HG03520 (cell line): ENCODE data around the gene ALG9.

Experiments used
- ATAC-seq: cut with Tn5 transposase; IDR thresholded peaks from one replicate; pipeline ENCODE4 v1.9.1; 2021; ENCODE audit warnings: mild to moderate bottlenecking, moderate library complexity; ENCODE audit not compliant: unreplicated experiment

Gene ALG9

DNA sequence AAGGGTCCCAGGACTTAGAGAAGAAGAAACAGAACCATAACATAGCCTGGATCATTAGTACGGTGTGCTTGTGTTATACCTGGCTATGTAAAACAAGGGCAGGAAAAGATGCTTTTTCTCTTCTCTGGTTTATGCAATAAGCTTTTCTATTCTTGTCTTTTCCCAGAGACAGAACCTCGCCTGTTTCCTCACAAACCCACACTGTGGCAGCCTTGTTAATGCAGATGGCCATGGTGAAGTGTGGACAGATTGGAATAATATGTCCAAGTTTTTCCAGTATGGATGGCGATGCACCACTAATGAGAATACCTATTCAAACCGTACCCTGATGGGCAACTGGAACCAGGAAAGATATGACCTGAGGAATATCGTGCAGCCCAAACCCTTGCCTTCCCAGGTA lies 10.8 kb upstream of the ALG9 start:
- no peak for ATAC-seq

DNA sequence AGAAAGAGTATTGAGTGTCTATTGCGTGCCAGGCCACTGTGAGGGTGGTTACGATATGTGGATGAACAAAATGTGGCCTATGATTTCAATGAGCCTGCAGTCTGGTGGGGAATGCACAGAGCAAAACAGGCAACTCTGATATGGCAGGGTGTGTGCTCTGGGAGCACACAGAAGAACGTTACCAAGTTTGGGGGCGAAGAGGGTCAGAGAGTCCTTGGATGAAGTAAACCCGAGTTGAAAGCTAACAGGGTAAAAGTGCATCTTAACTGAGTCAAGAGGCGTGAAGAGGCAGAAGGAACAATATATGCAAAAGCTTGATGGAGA lies 8.2 kb upstream of the ALG9 start:
- ATAC-seq = peak; percentile 1

DNA sequence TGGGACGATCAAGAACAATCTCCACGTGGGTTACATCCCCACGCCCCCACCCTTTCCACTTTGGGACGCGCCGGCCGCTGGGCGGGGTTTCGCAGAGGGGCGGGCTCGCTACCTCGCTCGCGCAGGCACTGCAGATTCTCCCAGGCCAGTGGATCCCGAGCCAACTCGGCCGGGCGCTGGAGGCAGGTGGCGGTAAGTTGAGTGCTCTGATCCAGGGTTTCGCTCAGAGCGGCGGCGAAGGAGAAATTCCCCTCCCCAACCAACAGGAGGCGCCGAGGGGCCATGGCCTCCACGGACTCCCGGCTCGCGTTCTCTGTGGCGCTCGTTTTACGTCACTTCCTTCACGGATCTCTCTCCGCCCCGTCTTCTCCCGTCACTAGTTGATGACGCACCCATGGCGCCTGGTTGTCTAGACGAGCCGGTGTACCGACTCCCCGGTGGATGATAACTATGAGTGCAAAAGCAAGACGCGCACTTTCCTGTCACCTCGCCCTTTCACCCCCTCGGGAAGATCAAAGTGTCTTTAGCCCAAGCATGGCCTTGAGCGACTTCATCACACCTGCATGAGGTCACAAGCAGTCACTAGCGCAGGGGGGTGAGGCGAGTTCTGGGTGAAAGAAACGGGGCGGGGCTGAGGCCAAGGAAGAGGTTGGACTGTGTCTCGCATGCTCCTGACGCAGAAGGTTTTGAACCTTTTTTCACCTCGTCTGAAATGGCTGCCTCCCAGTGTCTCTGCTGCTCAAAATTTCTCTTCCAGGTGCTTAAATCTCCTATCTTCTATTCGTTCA lies 7.7 kb upstream of the ALG9 start, which contains the start of the genes CFAP68 and FDXACB1:
Gene CFAP68, plus strand, starts transcription at position 693 of the 788 bp plus-strand sequence. Its CDS starts 20 bp downstream, at position 713.
Gene FDXACB1, minus strand, starts transcription at position 317 of the 788 bp plus-strand sequence. Its CDS starts 33 bp downstream, at position 284.
- ATAC-seq = peak; percentile 86

DNA sequence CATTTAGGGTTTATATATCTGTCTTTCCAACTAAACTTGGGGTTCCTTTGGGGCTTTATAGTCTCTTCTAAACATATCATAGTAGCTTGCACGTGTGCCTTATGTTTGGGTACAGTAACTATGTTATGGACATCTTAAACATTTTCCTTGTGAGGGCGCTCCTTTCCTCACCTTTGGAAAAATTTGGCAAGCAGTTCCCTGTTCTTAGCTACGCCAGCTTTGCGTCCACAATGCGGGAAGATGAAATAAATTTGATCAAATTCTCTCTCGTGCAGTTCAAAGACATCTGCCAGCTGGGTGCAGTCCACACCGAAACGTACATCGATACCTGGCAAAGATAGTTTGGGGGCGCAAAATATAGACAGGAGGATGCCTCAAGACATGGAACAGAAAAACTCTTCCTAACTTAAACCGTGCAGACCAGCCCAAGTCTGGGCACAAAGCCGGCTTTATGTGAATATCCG lies 7.0 kb upstream of the ALG9 start:
- ATAC-seq = no peak

DNA sequence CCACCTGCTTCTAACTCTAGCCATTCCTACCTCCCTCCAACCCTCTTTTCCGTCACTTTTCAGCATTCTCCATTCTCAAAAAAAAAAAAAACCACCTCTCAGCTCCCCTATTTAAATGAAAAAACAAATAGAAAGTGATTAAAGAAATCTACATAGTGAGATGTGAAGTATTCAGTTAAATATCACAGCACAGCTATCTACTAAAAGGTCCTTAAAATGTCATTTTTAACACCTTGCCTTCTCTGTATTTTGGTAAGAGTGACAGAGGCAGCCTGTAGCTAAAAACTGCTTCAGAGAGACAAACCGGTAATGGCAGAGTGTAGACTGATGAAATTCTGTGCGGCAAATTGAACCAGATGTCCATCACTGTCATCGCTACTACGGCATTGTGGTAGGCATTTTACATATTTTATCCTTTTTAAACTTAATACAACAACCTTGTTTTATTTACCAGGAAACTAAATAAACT lies 346 bp upstream of the ALG9 start:
- ATAC-seq = no peak

DNA sequence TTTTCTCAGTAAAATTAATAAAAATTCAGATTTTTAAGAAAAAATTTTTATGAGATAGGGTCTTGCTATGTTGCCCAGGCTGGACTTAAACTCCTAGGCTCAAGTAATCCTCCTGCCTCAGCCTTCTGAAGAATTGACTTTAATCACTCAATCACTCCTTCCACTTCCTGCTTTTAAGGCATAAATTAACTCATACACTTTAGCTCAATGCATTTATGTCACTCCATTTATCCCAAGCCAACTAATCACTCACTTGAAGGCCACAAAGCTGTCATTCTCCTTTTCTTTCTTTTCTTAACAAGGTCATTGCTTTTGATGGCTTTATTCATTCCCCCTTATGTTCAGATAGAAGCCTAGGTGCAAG lies 877 bp downstream of the ALG9 start:
- ATAC-seq = no peak

DNA sequence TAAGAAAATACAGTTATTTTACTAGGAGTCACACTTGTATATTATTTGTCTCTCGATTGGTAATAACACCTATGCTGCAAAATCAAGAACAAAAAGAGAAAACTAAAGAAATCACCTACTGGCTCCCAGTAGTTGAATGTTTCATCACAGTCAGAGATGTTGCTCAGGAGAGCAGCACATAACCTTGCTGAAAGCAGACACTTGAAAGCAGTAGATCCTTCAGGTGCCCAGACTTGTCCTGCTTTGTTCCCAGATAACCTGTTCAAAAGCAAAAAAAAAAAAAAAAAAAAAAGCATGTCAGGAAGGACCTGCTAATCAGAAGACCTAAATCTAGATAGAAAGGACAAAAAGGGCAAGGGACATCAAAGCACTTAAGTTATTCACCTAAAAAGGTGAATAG lies 1.3 kb downstream of the ALG9 start:
- no peak for ATAC-seq

DNA sequence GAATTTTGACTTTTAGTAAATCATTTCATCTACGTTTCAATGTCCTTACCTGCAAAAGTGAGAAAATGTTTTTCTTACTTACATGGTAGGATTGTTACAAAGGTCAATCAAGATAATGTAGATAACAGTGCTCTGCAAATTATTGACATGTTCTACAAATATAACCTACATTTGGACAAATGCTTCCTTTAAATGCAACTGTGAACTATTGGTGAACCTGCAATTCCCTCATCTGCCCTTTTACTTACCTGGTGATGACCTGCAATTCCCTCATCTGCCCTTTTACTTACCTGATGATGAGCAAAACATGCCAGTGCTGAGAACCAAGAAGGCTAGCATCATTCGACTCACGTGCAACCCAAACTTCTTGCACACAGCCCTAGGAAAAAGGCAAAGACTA lies 11.1 kb downstream of the ALG9 start:
- ATAC-seq = no peak

DNA sequence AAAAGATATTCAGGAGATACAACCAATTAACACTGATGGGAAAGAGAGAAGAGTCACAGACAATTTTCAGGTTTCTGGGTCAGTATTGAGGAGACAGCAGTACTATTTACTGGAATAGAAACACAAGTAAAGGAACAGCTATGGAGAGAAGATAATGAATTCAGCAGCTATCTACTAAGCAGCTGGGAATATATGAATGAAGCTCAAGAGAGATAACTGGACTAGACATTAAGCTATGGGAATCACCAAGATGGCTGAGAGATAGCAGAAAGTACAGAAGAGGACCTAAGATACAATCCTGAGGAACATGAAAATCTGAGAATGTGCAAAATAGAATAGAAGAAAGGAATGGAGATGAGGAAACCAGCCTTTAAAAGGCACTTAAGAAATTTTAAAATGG lies 15.9 kb downstream of the ALG9 start:
- ATAC-seq = no peak

DNA sequence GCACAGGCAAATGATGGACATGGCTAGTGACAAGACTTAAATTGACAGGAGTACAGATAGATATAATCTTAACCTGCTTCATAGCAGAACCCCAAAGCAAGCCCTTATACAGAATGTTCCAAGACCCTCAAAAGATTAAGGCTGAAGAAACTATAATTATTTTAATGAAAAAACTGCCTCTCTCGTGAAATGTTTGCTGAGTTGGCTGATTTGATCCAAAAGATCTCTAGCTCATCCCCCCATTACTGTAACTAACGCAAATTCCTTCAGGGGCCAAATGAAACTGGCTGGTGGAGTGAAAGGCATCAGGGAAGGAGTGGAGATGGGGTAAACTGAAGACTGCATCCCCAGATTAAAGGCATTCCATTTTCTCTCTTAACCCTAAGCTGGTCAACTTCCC lies 19.3 kb downstream of the ALG9 start:
- no peak for ATAC-seq

DNA sequence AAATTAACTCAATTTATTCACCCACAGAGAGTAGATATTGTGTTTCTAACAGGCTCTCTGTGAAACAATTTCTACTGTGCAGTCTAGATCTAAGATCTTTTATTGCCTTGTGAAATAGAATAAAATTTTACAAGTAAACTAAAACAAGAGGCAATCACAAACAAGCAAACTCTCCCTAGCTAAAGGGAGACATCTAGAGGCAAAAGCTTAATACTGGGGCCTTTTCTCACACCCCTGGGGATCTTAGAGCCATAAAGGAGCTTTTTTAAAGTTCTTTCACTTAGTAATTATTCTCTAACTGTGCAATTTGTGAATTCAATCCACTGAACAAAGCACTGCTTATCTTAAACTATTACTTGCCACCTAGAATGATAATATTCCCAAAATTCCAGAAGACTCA lies 19.7 kb downstream of the ALG9 start:
- no peak for ATAC-seq

DNA sequence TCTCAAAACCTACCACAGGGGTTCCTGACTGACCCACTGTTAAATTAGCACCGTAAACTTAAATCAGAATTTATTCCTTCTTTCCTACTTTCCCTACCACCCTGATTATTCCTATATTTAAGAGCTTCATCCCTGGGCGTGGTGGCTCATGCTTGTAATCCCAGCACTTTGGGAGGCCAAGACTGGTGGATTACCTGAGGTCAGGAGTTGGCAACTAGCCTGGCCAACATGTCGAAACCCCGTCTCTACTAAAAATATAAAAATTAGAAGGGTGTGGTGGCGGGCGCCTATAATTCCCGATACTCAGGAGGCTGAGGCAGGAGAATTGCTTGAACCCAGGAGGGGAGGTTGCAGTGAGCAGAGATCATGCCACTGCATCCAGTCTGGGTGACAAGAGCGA lies 20.3 kb downstream of the ALG9 start:
- ATAC-seq = no peak

DNA sequence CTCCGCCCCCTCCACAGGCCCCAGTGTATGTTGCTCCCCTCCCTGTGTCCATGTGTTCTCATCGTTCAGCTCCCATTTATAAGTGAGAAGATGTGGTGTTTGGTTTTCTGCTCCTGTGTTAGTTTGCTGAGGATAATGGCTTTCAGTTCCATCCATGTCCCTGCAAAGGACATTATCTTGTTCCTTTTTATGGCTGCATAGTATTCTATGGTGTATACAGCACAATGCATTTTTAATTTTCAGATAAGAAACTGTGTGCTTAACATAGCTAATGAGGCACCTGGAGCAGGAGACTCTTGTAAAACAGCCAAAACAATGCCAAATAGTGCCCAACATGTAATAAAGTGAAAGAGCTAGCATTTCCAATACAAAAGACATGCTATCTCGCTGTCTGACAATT lies 21.8 kb downstream of the ALG9 start:
- ATAC-seq = no peak

DNA sequence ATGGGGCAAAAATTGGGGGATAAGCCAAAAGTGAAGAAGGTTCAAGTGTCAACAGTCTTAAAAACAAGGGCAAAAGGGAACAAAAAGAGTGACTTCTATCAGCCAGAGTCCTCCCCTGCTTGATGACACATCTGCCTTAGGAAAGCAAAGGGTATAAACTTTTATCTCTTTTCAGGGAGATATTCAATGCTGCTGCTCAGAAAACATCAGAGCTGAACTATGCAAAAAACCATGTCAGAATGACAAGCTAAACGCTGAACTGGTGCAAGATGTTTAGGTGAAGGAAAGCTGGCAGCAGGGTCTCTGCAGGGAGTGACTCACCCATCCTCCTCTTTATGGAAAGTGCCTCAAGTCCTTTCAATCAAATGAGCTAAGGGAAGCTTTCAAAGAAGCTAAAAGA lies 24.7 kb downstream of the ALG9 start:
- no peak for ATAC-seq

DNA sequence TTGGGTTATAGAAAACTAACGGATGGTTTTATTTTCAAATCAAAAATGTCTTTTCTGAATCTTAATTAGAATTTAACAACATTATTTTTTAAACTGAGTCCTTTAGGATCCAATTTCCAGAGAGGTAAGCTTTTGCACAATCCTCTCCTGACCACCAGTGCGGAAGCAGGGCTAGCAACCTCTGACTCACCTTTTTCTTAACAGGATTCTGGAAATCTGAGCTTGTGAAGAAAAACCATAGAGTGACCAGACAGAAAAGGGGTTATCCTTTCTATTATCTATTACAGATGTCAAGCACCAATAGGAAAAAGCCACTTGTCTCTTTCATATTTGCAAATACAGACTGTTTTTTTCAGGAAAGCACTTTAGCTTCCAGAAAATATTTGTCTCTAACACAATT lies 25.3 kb downstream of the ALG9 start:
- no peak for ATAC-seq

DNA sequence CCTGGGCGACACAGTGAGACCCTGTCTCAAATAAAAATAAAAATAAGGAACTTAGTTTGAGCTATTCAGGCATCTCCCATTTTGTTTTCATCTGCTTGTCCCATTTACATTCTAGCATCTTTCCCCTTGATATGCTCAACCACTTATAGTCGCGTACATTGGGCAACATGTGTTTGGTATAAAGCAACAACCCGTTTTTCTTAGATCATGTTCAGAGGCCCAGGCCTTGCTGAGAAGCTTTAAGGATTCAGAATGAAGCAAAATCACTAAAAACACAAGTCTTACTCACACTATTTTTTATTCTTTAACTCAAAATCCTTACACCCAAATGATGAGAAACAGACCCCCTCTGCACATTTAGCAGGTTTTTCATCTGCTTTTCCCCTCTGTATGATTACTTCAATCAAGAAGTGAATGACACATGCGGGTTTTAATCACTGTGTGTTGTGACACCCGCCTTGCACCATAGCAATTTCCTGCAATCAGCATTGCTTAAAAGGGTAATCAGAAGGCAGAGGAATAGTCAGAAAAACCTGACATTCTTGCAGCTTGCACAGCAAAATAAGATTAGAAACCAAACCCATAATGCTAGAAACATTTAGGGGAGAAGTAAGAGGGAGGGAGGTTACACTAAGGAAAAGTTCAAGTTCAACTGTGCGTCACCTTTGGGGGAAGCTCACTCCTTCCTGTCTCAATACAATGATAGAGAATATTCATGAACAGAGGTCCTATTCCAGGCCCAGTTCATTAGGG lies 25.9 kb downstream of the ALG9 start:
- ATAC-seq = no peak

DNA sequence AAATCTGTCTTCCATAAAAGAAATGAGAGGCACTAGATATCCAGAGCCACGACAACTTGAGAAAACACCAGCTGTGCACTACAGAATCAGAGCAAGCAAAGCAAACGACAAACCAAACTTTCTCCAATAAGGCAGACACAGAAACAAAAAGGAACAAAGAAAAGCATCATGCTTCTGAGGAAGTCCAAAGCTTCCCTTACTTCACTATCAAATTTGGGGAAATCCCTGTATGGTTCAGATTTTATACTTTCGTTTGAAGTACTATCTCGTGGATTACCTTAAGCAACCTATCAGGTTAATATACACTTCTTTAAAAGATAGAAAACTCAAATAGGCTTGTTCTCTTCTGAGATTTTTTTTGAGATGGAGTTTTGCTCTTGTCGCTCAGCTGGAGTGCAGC lies 27.7 kb downstream of the ALG9 start:
- no peak for ATAC-seq

DNA sequence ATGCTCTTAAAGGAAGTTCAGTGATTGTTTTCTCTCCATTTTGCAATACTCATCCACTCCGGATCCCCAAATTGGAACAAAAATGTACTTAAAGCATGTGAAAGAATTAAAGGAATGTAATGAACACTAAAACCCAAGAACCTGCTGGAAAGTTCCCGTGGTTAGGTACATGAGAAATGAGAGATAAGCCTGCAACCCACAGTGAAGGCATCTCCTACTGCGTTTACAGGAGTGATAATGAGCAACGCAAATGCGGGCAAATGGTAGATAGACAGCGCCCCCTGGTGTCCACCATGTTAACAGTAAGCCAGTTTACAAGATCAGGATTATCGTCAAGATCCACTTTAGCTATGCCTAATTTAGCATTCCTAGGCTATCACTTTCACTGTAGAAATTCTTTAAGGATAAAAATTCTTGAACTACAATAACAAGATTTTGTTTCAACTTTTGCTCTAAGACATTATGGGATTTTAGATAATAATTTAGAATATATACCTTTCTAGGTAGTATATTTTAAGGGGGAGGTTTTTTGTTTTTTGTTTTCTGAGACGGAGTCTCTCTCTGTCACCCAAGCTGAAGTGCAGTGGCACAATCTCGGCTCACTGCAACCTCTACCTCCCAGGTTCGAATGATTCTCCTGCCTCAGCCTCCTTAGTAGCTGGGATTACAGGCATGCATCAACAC lies 29.9 kb downstream of the ALG9 start:
- ATAC-seq = peak; percentile 70

DNA sequence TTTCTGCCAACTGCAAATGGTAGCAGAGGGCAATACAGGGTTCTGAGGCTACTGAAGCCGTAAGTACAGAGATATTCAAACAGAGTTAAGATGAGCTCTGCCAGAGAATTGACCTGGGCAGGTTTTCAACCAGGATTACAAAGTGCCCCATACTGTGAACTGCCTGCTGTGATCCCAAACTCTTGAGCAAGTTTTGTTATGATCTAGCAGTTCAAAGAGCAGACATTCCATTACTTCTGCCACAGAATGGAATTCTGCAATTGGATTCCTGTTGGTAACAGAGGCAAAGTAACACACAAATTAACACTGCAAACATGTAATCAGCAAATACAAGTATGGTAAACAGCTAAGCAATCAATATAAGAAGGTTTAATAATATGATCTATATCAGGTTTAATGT lies 31.2 kb downstream of the ALG9 start:
- no peak for ATAC-seq

DNA sequence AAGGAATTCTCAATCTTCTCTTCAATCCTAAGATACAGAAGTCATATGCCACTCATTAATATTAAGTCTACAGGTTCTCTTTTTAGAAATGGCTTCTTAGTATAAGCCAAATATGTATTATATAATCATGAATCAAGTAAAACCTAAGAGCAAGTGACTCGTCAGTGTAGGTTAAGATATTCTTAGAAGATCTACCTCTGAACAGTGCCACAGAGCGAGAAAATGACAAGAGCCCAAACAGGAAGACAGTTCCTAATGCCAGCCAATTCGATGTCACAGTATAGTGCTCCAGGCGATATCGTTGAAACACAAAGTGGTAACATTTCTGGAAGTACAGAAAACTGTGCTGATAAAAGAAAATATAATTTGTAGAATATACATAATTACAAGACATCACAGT lies 33.3 kb downstream of the ALG9 start:
- no peak for ATAC-seq

DNA sequence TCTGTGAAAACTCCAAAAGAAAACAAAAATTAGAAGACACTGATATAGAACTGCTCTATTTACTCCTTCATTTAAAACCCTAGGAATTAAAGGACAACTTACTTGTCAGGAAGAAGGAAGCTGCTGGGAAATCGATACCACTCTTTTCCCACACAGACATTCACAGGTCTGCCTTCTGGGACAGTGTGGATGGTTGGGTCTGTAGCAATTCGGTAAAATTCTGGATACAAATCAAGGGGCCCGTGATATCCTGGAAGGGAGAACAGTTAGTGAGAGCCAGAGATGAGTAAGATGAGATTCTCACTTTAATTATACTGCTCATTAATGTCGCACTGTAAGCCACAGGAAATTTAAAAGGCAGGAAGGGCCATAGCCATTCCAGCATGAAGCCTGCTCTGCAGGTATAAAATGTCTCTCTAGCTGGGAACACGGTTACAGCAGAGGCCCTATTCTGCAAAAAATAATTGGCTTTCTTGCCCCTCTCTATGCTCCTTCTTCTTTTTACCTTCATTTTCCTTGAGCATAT lies 34.0 kb downstream of the ALG9 start:
- ATAC-seq = no peak
